GM11168 (cell line): ENCODE measurements around the gene KIF20A.
"Not testable (repeated sequence)": the region's sequence is repeated elsewhere in the genome, so short reads cannot be mapped to it uniquely, and the experiment has no call there.

Experiments used
- in situ Hi-C: fragments of 300-500 bp; cut with MboI; formaldehyde crosslinking; loops from one replicate; pipeline ENCODE4 v1.12.0; 2022; ENCODE audit warnings: low sequenced_read_pairs; ENCODE audit not compliant: unreplicated experiment

Gene KIF20A

DNA sequence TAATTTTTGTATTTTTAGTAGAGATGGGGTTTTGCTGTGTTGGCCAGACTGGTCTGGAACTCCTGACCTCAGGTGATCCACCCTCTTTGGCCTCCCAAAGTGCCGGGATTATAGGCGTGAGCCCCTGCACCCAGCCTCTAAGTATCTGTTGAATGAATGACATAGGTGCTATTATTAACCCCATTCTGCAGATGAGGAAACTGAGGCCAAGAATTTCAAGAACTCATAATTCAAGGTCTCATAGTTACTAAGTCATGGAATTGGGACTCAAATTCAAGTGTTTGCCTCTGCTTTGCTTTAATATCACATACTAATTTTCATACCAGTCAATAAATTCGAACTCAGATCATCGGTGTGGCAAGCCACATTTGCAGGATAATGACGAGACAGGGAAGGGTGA lies 1.9 kb downstream of the KIF20A start:
- in situ Hi-C loops = no loop called here

DNA sequence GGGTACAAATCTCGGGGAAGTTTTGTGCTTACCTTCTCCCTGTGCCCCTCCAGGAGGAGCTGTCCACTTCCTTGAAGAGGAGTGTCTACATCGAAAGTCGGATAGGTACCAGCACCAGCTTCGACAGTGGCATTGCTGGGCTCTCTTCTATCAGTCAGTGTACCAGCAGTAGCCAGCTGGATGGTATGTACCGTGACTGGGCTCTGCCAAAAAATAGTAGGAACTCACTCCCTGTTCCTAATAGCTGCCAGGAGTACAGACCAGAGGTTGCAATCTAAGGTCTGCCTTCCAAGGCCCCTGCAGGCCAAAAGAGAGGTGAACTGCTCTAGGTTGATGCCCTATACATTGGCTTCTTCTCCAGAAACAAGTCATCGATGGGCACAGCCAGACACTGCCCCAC lies 3.9 kb downstream of the KIF20A start:
- in situ Hi-C loops = no loop called here

DNA sequence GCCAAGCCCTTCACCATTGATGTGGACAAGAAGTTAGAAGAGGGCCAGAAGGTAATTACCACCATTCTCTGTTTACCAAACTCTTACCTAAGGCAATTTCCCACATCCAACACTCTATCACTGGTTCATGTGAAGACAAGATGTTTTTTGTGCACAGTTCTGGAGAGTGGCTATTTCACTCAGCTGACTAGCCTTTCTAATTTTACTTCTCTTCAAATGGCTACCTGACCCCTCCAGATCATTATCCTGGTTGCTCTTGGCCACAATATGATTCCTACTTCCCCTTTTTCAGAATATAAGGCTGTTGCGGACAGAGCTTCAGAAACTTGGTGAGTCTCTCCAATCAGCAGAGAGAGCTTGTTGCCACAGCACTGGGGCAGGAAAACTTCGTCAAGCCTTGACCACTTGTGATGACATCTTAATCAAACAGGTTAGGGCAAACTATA lies 7.1 kb downstream of the KIF20A start:
- in situ Hi-C loops = no loop called here

DNA sequence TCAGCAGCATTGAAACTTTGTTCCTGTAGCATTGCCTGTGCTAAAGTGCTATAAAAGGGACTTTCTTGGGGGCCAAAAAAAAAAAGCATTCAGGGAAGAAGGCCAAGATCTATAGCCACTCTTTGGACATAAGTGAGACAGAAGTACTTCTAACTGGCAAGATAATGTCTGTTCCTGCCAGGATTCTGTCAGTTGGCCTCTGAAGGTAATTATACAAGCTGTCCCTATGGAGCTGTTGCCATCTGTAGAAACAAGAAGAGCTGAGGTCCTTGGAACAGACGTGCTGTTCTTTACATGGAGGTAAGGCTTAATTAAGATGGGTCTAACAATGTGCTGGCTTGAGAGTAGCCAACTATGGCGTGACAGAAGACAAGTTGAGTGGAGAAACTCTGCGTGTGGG lies 9.7 kb downstream of the KIF20A start:
- in situ Hi-C loops = no loop called here

DNA sequence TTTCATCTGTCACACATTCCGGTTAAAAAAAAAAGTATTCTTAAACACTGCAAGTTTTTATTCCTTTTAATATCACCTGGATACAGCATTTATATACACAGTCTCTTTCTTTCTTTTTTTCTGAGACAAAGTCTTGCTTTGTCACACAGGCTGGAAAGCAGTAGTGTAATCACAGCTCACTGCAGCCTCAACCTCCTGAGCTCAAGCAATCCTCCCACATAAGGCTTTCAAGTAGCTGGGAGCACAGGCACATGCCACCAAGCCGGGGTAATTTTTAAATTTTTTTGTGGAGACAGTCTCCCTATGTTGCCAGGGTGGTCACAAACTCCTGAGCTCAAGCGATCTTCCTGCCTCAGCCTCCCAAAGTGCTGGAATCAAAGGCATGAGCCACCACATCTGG lies 13.9 kb downstream of the KIF20A start:
- in situ Hi-C loops = no loop called here

DNA sequence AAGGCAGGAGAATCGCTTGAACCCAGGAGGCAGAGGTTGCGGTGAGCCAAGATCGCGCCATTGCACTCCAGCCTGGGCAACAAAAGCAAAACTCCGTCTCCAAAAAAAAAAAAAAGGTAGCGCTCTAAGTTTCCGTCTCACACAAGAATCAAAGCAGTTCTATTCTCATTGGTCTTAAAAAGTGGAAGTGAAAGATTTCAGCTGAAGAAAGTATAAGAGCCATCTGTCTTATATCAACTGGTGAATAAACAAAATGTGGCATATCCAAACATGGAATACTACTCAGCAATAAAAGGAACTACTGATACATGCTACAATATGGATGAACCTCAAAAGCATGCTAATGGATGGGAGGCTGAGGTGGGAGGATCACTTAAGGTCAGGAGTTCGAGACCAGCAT lies 14.9 kb downstream of the KIF20A start:
- in situ Hi-C loops = not testable (repeated sequence)

DNA sequence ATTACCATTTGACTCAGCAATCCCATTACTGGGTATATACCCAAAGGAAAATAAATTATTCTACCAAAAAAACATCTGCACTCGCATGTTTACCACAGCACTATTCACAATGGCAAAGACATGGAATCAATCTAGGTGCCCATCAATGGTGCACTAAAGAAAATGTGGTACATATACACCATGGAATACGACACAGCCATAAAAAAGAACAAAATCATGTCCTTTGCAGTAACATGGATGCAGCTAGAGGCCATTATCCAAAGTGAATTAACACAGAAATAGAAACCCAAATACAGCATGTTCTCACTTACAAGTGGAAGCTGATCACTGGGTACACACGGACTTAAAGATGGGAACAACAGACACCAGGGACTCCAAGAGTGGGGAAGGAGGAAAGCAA lies 32.1 kb downstream of the KIF20A start:
- in situ Hi-C loops = no loop called here

DNA sequence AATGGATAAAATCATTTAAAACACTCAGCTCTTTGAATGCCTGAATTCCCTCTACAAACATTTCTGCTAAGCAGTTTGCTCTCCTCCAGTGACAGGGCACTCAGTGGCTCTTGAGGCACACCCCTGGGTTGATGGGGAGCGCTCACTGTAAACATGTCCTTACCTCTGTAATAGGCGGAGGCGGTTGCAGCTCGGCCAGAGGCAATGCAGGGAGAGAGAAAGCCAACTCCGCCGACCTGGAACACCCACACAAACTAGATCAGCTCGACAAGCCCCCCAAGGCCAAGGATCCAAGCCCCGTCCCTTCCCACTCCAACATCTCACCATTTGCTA lies 33.9 kb downstream of the KIF20A start:
- in situ Hi-C loops = no loop called here

DNA sequence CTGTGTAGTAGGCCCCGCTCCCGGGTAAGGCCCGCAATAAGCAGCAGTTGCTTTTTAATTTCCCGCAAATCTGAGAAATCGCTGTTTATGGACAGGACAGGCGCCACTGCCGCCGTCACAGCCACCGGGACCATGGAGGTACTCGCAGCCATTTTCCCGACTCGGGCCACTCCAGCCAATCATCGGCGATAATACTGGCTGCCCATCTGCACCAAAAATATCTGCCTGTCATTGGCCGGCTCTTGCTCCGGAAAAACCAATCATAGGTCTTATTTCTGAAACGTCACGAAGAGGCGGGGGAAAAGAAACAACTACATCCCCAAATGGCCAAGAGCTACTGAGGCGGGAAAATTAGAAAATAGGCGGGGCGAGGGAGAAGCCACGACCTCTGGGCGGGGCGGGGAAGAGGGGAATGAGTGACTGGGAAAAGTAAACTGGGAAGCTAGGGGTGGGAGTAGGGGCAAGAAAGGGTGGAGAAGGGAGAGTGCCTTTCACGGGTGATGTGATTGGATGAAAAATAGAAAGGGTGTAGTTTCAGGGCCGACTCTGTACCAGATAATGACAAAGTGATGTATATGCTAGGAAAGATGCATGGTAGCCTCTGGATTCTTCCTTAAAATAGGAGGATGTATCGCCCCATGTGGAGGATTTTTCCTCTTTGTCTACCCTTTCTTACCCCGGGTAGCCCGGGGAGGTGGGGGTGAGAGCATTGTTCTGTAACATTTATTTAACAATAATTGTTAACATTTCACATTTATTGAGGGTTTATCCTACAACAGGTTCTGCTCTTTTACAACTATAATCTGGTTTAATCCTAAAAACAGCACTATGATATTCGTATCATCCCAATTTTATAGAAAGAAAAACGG lies 34.5 kb downstream of the KIF20A start, which contains the start of gene CDC23:
Gene CDC23 (minus strand): TSS at position 163 of the 869 bp plus-strand sequence. CDS start 11 bp downstream, at position 152.
- in situ Hi-C loops = no loop called here

DNA sequence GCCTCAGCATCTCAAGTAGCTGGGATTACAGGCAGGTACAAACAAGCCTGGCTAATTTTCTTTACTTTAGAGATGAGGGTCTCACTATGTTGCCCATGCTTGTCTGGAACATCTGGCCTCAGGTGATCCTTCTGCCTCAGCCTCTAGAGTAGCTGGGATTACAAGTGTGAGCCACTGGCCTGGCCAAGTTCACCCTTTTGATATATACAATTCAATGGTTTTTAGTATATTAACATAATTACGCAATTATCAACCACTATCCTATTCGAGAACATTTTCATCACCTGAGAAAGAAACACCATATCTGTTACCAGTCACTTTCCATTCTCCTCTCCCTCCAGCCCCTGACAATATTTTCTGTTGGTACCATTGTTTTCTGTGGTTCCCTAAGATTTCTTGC lies 37.9 kb downstream of the KIF20A start:
- in situ Hi-C loops = no loop called here

DNA sequence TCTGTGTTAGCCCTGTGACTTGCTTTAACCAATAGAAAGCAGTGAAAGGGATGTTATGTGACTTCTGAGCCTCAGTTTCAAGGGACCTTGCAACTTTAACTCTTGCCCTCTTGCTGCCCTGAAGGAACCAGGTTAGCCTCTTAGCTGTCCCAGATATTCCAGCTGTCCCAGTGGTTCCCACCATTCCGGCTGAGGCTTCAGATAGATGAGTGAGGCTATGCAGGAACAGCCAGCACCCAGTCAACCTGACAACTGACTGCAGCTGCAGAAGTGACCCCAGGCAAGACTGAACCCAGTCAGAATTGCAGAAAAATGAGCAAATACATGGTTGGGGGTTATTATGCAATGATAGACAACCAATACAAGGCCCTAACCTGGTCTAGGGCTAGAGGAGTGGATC lies 44.6 kb downstream of the KIF20A start:
- in situ Hi-C loops = no loop called here

DNA sequence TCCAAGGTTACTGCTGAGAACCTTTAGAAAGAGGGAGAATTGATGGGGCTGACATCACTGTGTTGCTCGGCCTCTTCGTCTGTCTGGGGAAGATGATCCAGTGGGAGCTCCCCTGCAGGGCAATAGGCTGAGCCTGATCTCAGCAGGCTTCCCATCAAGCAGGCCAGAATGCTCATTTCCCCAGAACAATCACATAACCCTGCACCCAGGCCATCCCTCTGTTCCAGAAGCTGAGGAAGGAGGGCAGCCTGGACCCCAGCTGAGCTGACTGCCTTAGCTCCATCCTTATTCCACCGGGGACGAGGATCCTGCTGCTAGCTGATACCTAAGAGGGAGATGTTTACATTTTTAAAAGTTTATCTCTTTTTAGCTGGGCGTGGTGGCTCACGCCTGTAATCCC lies 45.8 kb downstream of the KIF20A start:
- in situ Hi-C loops = no loop called here

DNA sequence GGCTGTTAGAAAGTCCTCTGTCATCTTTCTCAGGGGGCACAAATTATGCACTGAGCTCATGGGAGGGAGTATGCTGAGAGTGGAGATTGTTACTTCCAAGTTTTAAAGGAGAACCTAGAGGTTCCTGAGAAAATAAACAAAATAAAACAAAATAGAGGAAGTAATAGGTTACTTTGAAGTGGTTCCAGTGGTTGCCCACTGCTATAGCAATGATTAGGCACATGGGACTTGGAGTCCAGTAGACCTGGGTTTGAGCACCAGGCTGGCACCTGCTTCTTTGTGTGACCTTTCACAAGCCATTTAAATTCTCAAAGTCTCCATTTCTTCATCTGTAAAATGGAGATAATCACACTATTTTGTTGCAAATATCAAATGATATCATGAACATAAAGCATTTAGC lies 48.0 kb downstream of the KIF20A start:
- in situ Hi-C loops = no loop called here

DNA sequence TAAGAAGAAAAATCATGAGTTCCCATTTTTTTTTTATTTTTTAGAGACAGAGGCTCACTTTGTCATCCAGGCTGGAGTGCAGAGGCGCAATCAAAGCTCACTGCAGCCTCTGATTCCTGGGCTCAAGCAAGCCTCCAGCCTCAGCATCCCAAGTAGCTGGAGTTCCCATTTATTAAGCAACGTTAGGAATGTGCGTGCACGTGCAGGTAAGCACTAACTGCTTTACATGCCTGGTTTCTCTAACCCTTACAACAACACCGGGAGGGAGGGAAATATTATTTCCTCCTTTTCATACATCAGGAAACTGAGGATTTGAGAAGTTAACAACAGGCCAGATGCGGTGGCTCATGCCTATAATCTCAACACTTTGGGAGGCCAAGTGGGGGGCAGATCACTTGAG lies 50.5 kb downstream of the KIF20A start:
- in situ Hi-C loops = no loop called here

DNA sequence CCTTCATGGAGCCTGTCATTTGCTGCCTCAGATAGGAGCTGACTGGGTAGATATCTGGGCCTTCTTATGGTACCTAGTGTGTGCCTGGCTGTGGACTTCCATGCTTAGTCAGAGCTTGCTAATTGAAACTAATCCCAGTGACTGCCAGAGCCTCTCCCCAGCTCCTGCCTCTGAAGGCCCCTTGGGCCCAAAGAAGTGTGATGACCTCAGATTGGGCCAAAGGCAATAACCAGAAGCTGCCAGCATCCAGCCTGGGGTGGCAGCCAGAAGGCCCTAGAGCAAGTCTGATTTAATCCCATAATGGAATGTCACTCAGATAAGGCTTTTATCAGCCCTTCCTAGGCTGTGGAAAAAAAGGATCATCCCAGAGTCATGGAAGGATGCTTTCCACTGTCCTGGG lies 51.3 kb downstream of the KIF20A start:
- in situ Hi-C loops = no loop called here

DNA sequence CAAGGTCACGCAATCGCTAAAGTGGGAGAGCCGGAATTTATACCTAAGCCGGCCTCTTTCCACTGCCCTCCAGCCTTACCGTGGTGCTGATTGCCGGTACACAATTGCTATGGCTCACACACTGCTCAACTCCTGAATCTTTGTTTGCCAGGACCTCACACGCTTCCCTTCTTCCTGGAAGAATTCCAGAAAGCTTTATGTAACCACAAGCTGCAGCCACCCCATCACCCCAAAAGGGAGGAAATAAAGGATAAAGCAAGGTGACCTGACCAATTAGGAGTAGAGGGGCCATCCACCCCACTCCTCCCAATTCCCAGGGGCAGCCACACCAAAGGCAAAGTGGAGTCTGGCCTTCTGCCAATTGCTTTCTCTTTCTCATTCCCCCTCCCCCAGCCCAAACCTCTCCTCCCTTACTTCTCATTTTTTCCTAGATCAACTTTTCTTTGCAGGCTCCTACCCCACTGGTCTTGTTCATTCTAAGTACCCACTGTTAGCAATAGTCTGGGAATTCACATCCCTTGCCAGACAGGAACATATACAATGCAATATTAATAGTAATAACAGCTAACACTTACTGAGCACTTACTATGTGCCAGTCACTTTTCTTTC lies 52.2 kb downstream of the KIF20A start:
- in situ Hi-C loops = no loop called here

DNA sequence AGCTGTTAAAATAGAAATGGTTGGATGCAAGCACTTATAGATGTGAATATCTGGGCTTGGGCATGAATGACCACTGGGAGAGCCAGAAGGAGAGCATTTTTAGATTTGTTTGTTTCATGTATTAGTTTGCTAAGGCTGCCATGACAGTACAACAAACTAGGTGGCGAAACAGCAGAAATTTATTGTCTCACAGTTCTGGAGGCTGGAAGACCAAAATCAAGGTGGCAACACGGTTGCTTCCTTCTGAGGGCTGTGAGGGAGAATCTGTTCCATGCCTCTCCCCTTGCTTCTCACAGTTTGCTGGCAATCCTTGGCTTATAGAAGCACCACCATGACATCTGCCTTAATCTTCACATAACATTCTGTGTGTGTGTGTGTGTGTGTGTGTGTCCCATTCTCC lies 54.4 kb downstream of the KIF20A start:
- in situ Hi-C loops = no loop called here

DNA sequence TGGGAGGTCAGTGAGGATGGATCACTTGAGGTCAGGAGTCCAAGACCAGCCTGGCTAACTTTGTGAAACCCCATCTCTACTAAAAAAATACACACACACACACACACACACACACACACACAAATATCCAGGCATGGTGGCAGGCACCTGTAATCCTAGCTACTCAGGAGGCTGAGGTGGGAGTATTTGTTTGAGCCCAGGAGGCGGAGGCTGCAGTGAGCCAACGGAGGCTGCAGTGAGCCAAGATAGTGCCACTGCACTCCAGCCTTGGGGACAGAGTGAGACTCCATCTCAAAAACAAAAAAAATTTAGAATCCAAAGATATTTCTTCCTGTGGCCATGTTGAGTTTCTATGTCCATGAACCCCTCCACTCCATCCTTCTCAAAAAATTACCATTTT lies 55.7 kb downstream of the KIF20A start:
- in situ Hi-C loops = no loop called here
